Panc1 (cell line): ENCODE data around the gene P2RY6. TPM values are rescaled to one million over a fixed set of nuclear protein-coding genes. Genes with fewer than 3 reads are reported as not detected.
A peak's percentile ranks its signal among the peaks of the same experiment; 100 is the strongest.
"Not testable (repeated sequence)": the region's sequence is repeated elsewhere in the genome, so short reads cannot be mapped to it uniquely, and the experiment has no call there.

Experiments
- ATAC-seq: fragments of 200-7000 bp; cut with Tn5 transposase; 2 replicates; pipeline ENCODE4 v1.9.1; 2020; ENCODE audit warnings: mild to moderate bottlenecking, moderate library complexity
- BruUV-seq: library from RNA; stranded (reverse); fragments of 400-500 nt; replicated peaks from 2 replicates; lab custom pipeline; 2021; lab: Mats Ljungman, UMichigan
- CTCF ChIA-PET: fragments of 300-600 bp; sonication (Branson Sonifier 250); formaldehyde crosslinking; loops from one replicate; lab custom pipeline; 2022; ENCODE audit warnings: antibody characterized with exemption; lab: Charles Lee
- POLR2A ChIA-PET: fragments of 300-600 bp; sonication (Branson Sonifier 250); formaldehyde crosslinking; loops from one replicate; lab custom pipeline; 2022; ENCODE audit warnings: antibody characterized with exemption; lab: Charles Lee
- DNase-seq: peaks from one replicate; pipeline ENCODE4 v3.0.0-alpha.2; 2010; ENCODE audit warnings: low read depth, low spot score
- H3K27ac ChIP-seq: 2 replicates; pipeline ENCODE4 v1.5.1; 2011; ENCODE audit warnings: mild to moderate bottlenecking, low read length, inconsistent platforms
- H3K27me3 ChIP-seq: fragments of 200-500 bp; sonication (Bioruptor generic); 2 replicates; pipeline ENCODE4 v1.6.0; 2014; ENCODE audit warnings: low read length, inconsistent platforms; ENCODE audit not compliant: control insufficient read depth, insufficient read depth
- H3K36me3 ChIP-seq: fragments of 200-500 bp; sonication (Bioruptor generic); 2 replicates; pipeline ENCODE4 v1.5.1; 2014; ENCODE audit warnings: inconsistent platforms, mild to moderate bottlenecking, low read length, moderate library complexity; ENCODE audit not compliant: control insufficient read depth, insufficient read depth
- H3K4me1 ChIP-seq: 2 replicates; pipeline ENCODE4 v1.5.1; 2011; ENCODE audit warnings: inconsistent platforms, mild to moderate bottlenecking, low read length, moderate library complexity; ENCODE audit not compliant: control insufficient read depth, insufficient read depth
- H3K4me3 ChIP-seq, 2 experiments: 2 replicates each; pipeline ENCODE4 v1.5.1; 2011 to 2012; ENCODE audit warnings: low read depth in 2 of 2, low read length in 2 of 2, mild to moderate bottlenecking in 2 of 2, inconsistent platforms in 1 of 2, moderate library complexity in 1 of 2
- H3K9me3 ChIP-seq: fragments of 200-500 bp; sonication (Bioruptor generic); 2 replicates; pipeline ENCODE4 v1.5.1; 2014; ENCODE audit warnings: low read depth, mild to moderate bottlenecking, inconsistent platforms, low read length, moderate library complexity; ENCODE audit not compliant: control insufficient read depth, insufficient read depth
- CTCF ChIP-seq: fragments of 450-650 bp; IDR thresholded peaks from 2 replicates; pipeline ENCODE4 v1.5.1; 2017; ENCODE audit warnings: mild to moderate bottlenecking
- POLR2AphosphoS5 ChIP-seq: IDR thresholded peaks from 2 replicates; pipeline ENCODE4 v1.6.1; 2012; ENCODE audit warnings: mild to moderate bottlenecking, low read depth, low read length, moderate library complexity
- REST ChIP-seq, 2 experiments: IDR thresholded peaks; 2 replicates each; pipeline ENCODE4 v1.6.1; 2011 to 2012; ENCODE audit warnings: low read depth in 2 of 2, control low read depth in 1 of 2, low read length in 1 of 2, mild to moderate bottlenecking in 1 of 2, moderate library complexity in 1 of 2; ENCODE audit not compliant: insufficient read depth in 1 of 2
- SIN3A ChIP-seq: IDR thresholded peaks from 2 replicates; pipeline ENCODE4 v1.6.1; 2012; ENCODE audit warnings: low read depth, mild to moderate bottlenecking, low read length, moderate library complexity, borderline replicate concordance; ENCODE audit not compliant: insufficient read depth
- TCF7L2 ChIP-seq: IDR thresholded peaks from 2 replicates; pipeline ENCODE4 v1.6.1; 2011; ENCODE audit warnings: mild to moderate bottlenecking, low read depth, low read length, inconsistent platforms
- in situ Hi-C: cut with HindIII; loops from 2 replicates; pipeline ENCODE4 v1.10.0; 2016; ENCODE audit warnings: low sequenced_read_pairs, low pct_unique_long_range_greater_than_20kb
- intact Hi-C: fragments of 100-400 bp; cut with micrococcal nuclease; formaldehyde crosslinking; loops from one replicate; pipeline ENCODE4 v1.10.0; 2022; ENCODE audit not compliant: unreplicated experiment
- total RNA-seq: library from RNA; stranded (reverse); gene quantifications from one replicate; pipeline ENCODE4 v1.2.1, GENCODE V29; 2021; ENCODE audit not compliant: unreplicated experiment

Gene P2RY6
- total RNA-seq, 1 experiment from 2014 or later, result 0.59 TPM

GRCh38 chr11:73273222-73273895 lies 1.2 kb downstream of the P2RY6 start:
- H3K27ac ChIP-seq, result 0 out of 2 replicates have a peak overlapping the region, but pooled peaks have one; percentile 2
- ATAC-seq (no peak), DNase-seq (no peak)
- H3K9me3 ChIP-seq, result no peaks in the 10 kb centered on the region
- H3K27me3 ChIP-seq, result no peaks in the 10 kb centered on the region
- H3K4me1 ChIP-seq, result peaks cover 15% of the 10 kb centered on the region
- TF ChIP-seq TCF7L2 (no peak), SIN3A (no peak), POLR2AphosphoS5 (no peak), CTCF (no peak), REST (IDR thresholded peaks at IDR 0.05; ENCODE audit: insufficient read depth in 1 of 2, low read depth in 2 of 2, low read length in 1 of 2) (no peak)
- H3K4me3 ChIP-seq, result no peak overlapping the region
- ChIA-PET CTCF (interaction anchor here (0.6 to 1.4 kb wide), 3 partner anchors 16 to 141 kb away, joined by 3 to 7 read pairs (median 7); no protein-coding TSS in a partner anchor), POLR2A (interaction anchor here (0.5 kb wide), 1 partner anchor 25 kb away, joined by 3 read pairs; no protein-coding TSS in a partner anchor)
- no peaks in the 10 kb centered on the region for H3K36me3 ChIP-seq
- no TSS peak for BruUV-seq
- in situ Hi-C loops, result no loop called here
- intact Hi-C loops, result no loop called here

GRCh38 chr11:73274191-73274590 lies 2.1 kb downstream of the P2RY6 start:
- ChIA-PET CTCF (interaction anchor here (0.6 kb wide), 1 partner anchor 18 kb away, joined by 3 read pairs; no protein-coding TSS in a partner anchor), POLR2A (interaction anchor here (0.5 kb wide), 1 partner anchor 25 kb away, joined by 3 read pairs; no protein-coding TSS in a partner anchor)
- in situ Hi-C loops, BruUV-seq, H3K36me3 ChIP-seq, DNase-seq, H3K27ac ChIP-seq, intact Hi-C loops, H3K27me3 ChIP-seq, ATAC-seq, H3K9me3 ChIP-seq, H3K4me3 ChIP-seq: not testable (repeated sequence)
- peaks cover 15% of the 10 kb centered on the region for H3K4me1 ChIP-seq
